RWPE1 (cell line): Measurements from ENCODE around the gene CSH2.

Experiments used
- CTCF ChIA-PET: fragments of 350-600 bp; sonication (Branson Sonifier 250); formaldehyde crosslinking; extraction: SDS; loops from one replicate; lab custom pipeline; 2021; lab: Yijun Ruan, JAX
- POLR2A ChIA-PET: fragments of 400-600 bp; formaldehyde crosslinking; extraction: SDS; loops from one replicate; lab custom pipeline; 2020; ENCODE audit warnings: antibody characterized with exemption; ENCODE audit not compliant: low non-redundant PET; lab: Yijun Ruan, JAX
- DNase-seq: peaks from one replicate; pipeline ENCODE4 v3.0.0; 2012; ENCODE audit warnings: low spot score
- H3K27ac ChIP-seq: fragments of 450-650 bp; 2 replicates; pipeline ENCODE4 v1.5.1; 2017
- CTCF ChIP-seq: fragments of 450-650 bp; conservative IDR thresholded peaks from 2 replicates; pipeline ENCODE4 v1.5.1; 2017; ENCODE audit warnings: low read depth, mild to moderate bottlenecking

The CSH2 gene

GRCh38 chr17:63841350-63842172 is 31.9 kb downstream of the CSH2 start:
- H3K27ac ChIP-seq: peak overlapping the region; percentile 93
- ChIA-PET CTCF (no interaction called here), POLR2A (no interaction called here)
- no peak for DNase-seq
- TF ChIP-seq CTCF: no peak

GRCh38 chr17:63840591-63841349 is 32.7 kb downstream of the CSH2 start:
- ChIA-PET CTCF (interaction anchor here (0.6 kb wide), 1 partner anchor 8 kb away, joined by 3 read pairs; no protein-coding TSS in a partner anchor), POLR2A (no interaction called here)
- no peak for DNase-seq
- TF ChIP-seq CTCF: no peak
- H3K27ac ChIP-seq: peak overlapping the region; percentile 93

GRCh38 chr17:63838631-63839171 is 34.8 kb downstream of the CSH2 start:
- ChIA-PET CTCF (interaction anchor here (0.7 to 1.7 kb wide), 2 partner anchors 10 to 11 kb away, joined by 4 to 12 read pairs; no protein-coding TSS in a partner anchor), POLR2A (interaction anchor here (0.6 to 1.0 kb wide), 3 partner anchors 11 to 62 kb away, joined by 3 to 7 read pairs (median 5); partner anchors contain the start of gene FTSJ3)

GRCh38 chr17:63837962-63838600 is 35.4 kb downstream of the CSH2 start:
- peak overlapping the region; percentile 93 for H3K27ac ChIP-seq
- CTCF ChIA-PET: interaction anchor here (1.7 kb wide), 1 partner anchor 11 kb away, joined by 12 read pairs; no protein-coding TSS in a partner anchor
- no peak for DNase-seq
- TF ChIP-seq CTCF: no peak
- POLR2A ChIA-PET: interaction anchor here (0.6 to 1.0 kb wide), 2 partner anchors 10 to 61 kb away, joined by 3 to 5 read pairs; partner anchors contain the start of gene FTSJ3

More at GRCh38 chr17:63838631-63839171, 34.8 kb downstream of the CSH2 start:
- no peak for TF ChIP-seq CTCF
- DNase-seq: peak; percentile 67
- peak overlapping the region; percentile 93 for H3K27ac ChIP-seq

GRCh38 chr17:63837480-63837879 is 36.0 kb downstream of the CSH2 start:
- CTCF ChIA-PET: interaction anchor here (1.0 kb wide), 1 partner anchor 11 kb away, joined by 3 read pairs; no protein-coding TSS in a partner anchor
- peak overlapping the region; percentile 93 for H3K27ac ChIP-seq
- TF ChIP-seq CTCF: no peak
- DNase-seq: no peak
- POLR2A ChIA-PET: no interaction called here

GRCh38 chr17:63836811-63837210 is 36.7 kb downstream of the CSH2 start:
- H3K27ac ChIP-seq: peak overlapping the region; percentile 93
- no peak for TF ChIP-seq CTCF
- CTCF ChIA-PET: interaction anchor here (1.0 kb wide), 1 partner anchor 12 kb away, joined by 3 read pairs; no protein-coding TSS in a partner anchor
- POLR2A ChIA-PET: no interaction called here
- DNase-seq: no peak
